HG03159 (cell line): Measurements from ENCODE around the gene PRSS2.
A peak's percentile ranks its signal among the peaks of the same experiment; 100 is the strongest.

Experiments used
- ATAC-seq: cut with Tn5 transposase; IDR thresholded peaks from one replicate; pipeline ENCODE4 v1.9.1; 2021; ENCODE audit warnings: mild to moderate bottlenecking, moderate library complexity; ENCODE audit not compliant: unreplicated experiment

The PRSS2 gene

GRCh38 chr7:142800088-142800487 lies 29.3 kb downstream of the PRSS2 start:
- no peak for ATAC-seq

- no peak for ATAC-seq
Observed at GRCh38 chr7:142800699-142801260, 30.0 kb downstream of the PRSS2 start.

- ATAC-seq = no peak
Observed at GRCh38 chr7:142801601-142802295, 31.0 kb downstream of the PRSS2 start.

GRCh38 chr7:142802301-142802700 lies 31.5 kb downstream of the PRSS2 start:
- ATAC-seq = no peak

- ATAC-seq = no peak
Observed at GRCh38 chr7:142803901-142804300, 33.1 kb downstream of the PRSS2 start.

- no peak for ATAC-seq
Observed at GRCh38 chr7:142804728-142805207, 34.0 kb downstream of the PRSS2 start.

- no peak for ATAC-seq
Observed at GRCh38 chr7:142805350-142806021, 34.7 kb downstream of the PRSS2 start.

- no peak for ATAC-seq
Observed at GRCh38 chr7:142806022-142806356, 35.2 kb downstream of the PRSS2 start.

- no peak for ATAC-seq
Observed at GRCh38 chr7:142806957-142807356, 36.2 kb downstream of the PRSS2 start.

GRCh38 chr7:142807855-142808460 lies 37.2 kb downstream of the PRSS2 start:
- ATAC-seq = no peak

- peak; percentile 32 for ATAC-seq
Observed at GRCh38 chr7:142808461-142808801, 37.7 kb downstream of the PRSS2 start.

GRCh38 chr7:142808802-142809583 lies 38.2 kb downstream of the PRSS2 start:
- ATAC-seq = peak; percentile 93

GRCh38 chr7:142809671-142810070 lies 38.9 kb downstream of the PRSS2 start:
- no peak for ATAC-seq

GRCh38 chr7:142811154-142811737 lies 40.5 kb downstream of the PRSS2 start:
- ATAC-seq = no peak

- no peak for ATAC-seq
Observed at GRCh38 chr7:142812437-142813215, 41.9 kb downstream of the PRSS2 start.

- no peak for ATAC-seq
Observed at GRCh38 chr7:142813226-142813625, 42.5 kb downstream of the PRSS2 start.

- no peak for ATAC-seq
Observed at GRCh38 chr7:142813699-142814098, 42.9 kb downstream of the PRSS2 start.

- ATAC-seq = no peak
Observed at GRCh38 chr7:142814451-142814850, 43.7 kb downstream of the PRSS2 start.

GRCh38 chr7:142815134-142815533 lies 44.4 kb downstream of the PRSS2 start:
- ATAC-seq = no peak

- ATAC-seq = no peak
Observed at GRCh38 chr7:142817506-142817905, 46.7 kb downstream of the PRSS2 start.
